Neutrophil (primary cell): Measurements from ENCODE around the gene ADD3.
A peak's percentile ranks its signal among the peaks of the same experiment; 100 is the strongest.

ENCODE experiments used
- H3K27ac ChIP-seq: fragments of 200-600 bp; sonication (generic); 2 replicates; pipeline ENCODE4 v1.5.1; 2016; ENCODE audit warnings: mild to moderate bottlenecking, moderate library complexity
- H3K27me3 ChIP-seq: fragments of 200-600 bp; sonication (generic); 2 replicates; pipeline ENCODE4 v1.6.0; 2016; ENCODE audit warnings: mild to moderate bottlenecking
- H3K36me3 ChIP-seq: fragments of 200-600 bp; sonication (generic); 2 replicates; pipeline ENCODE4 v1.5.1; 2017
- H3K4me1 ChIP-seq, 2 experiments: fragments of 200-600 bp in 1 of 2; sonication (generic) in 1 of 2; 1 replicate in 1 of 2; 2 replicates in 1 of 2; pipeline versions ENCODE4 v1.5.1 to v1.6.1; 2013 to 2016; ENCODE audit warnings: low read depth in 1 of 2, low read length in 1 of 2, mild to moderate bottlenecking in 1 of 2, moderate library complexity in 1 of 2; ENCODE audit not compliant: control insufficient read depth in 1 of 2, insufficient read depth in 1 of 2
- H3K4me3 ChIP-seq, 2 experiments: fragments of 200-600 bp in 1 of 2; sonication (generic) in 1 of 2; 1 replicate in 1 of 2; 2 replicates in 1 of 2; pipeline ENCODE4 v1.5.1; 2013 to 2016; ENCODE audit warnings: low read depth in 1 of 2, low read length in 1 of 2, mild to moderate bottlenecking in 1 of 2, moderate library complexity in 1 of 2
- H3K9me3 ChIP-seq: fragments of 200-600 bp; sonication (generic); 2 replicates; pipeline ENCODE4 v1.5.1; 2016
- CTCF ChIP-seq: fragments of 200-600 bp; sonication (generic); IDR thresholded peaks from 2 replicates; pipeline ENCODE4 v1.5.1; 2016; ENCODE audit warnings: antibody characterized with exemption

The ADD3 gene

GRCh38 chr10:110007161-110007700, 553 bp upstream of the ADD3 start:
- H3K9me3 ChIP-seq: no peaks in the 10 kb centered on the region
- peak overlapping the region; percentile 93 for H3K27ac ChIP-seq
- H3K36me3 ChIP-seq: no peaks in the 10 kb centered on the region
- H3K27me3 ChIP-seq: no peaks in the 10 kb centered on the region
- peak overlapping the region; percentile 86 to 96 for H3K4me3 ChIP-seq
- no peak for TF ChIP-seq CTCF
- H3K4me1 ChIP-seq: peaks cover 48 to 62% of the 10 kb centered on the region in 2 experiments

GRCh38 chr10:110008518-110009339, 945 bp downstream of the ADD3 start:
- peaks cover 51 to 70% of the 10 kb centered on the region in 2 experiments for H3K4me1 ChIP-seq
- peak overlapping the region; percentile 93 for H3K27ac ChIP-seq
- no peaks in the 10 kb centered on the region for H3K27me3 ChIP-seq
- TF ChIP-seq CTCF: no peak
- peak overlapping the region; percentile 86 to 96 for H3K4me3 ChIP-seq
- H3K36me3 ChIP-seq: no peaks in the 10 kb centered on the region
- no peaks in the 10 kb centered on the region for H3K9me3 ChIP-seq

GRCh38 chr10:110009736-110010475, 2.1 kb downstream of the ADD3 start:
- TF ChIP-seq CTCF: no peak
- Histone ChIP-seq H3K4me1 (peaks cover 55 to 73% of the 10 kb centered on the region in 2 experiments), H3K27me3 (no peaks in the 10 kb centered on the region), H3K4me3 (peak overlapping the region; percentile 86 to 96), H3K36me3 (no peaks in the 10 kb centered on the region), H3K9me3 (no peaks in the 10 kb centered on the region), H3K27ac (peak overlapping the region; percentile 93)

GRCh38 chr10:110010486-110011378, 2.9 kb downstream of the ADD3 start:
- TF ChIP-seq CTCF: no peak
- H3K4me3 ChIP-seq: peak overlapping the region; percentile 86 to 96
- H3K4me1 ChIP-seq: peaks cover 57 to 74% of the 10 kb centered on the region in 2 experiments
- H3K36me3 ChIP-seq: no peaks in the 10 kb centered on the region
- H3K27me3 ChIP-seq: no peaks in the 10 kb centered on the region
- H3K27ac ChIP-seq: peak overlapping the region; percentile 93
- H3K9me3 ChIP-seq: no peaks in the 10 kb centered on the region

GRCh38 chr10:110011681-110012080, 3.9 kb downstream of the ADD3 start:
- H3K27ac ChIP-seq: no peak overlapping the region
- peaks cover 65 to 83% of the 10 kb centered on the region in 2 experiments for H3K4me1 ChIP-seq
- no peak overlapping the region for H3K4me3 ChIP-seq
- H3K36me3 ChIP-seq: no peaks in the 10 kb centered on the region
- H3K27me3 ChIP-seq: no peaks in the 10 kb centered on the region
- no peaks in the 10 kb centered on the region for H3K9me3 ChIP-seq
- TF ChIP-seq CTCF: no peak
